ENCODE results near the gene PRRG4. TPM values are rescaled to one million over a fixed set of nuclear protein-coding genes. Genes with fewer than 3 reads are reported as not detected.
"Not testable (repeated sequence)": the region's sequence is repeated elsewhere in the genome, so short reads cannot be mapped to it uniquely, and the experiment has no call there.

PRRG4 gene
- total RNA-seq, 4 donors from 2014 or later, result 31.7 to 60.1 (median 45.1) TPM

- intact Hi-C loops (cut with DNase I), result no loop called here
- Histone ChIP-seq H3K9me3 (no peaks in the 10 kb centered on the region), H3K27ac (peak overlapping the region in 3 of 4 donors; percentile 25 to 42 (median 41)), H3K4me1 (peaks cover 3 to 30% (median 4%) of the 10 kb centered on the region in 3 donors), H3K4me3 (no peak overlapping the region), H3K36me3 (no peaks in the 10 kb centered on the region), H3K27me3 (no peaks in the 10 kb centered on the region)
- no peak for TF ChIP-seq CTCF (IDR thresholded peaks at IDR 0.05)
- no peak for TF ChIP-seq POLR2A (IDR thresholded peaks at IDR 0.05)
- no peak for DNase-seq
Observed at GRCh38 chr11:32820497-32820896, 9.2 kb upstream of the PRRG4 start.

GRCh38 chr11:32821517-32821916, 8.2 kb upstream of the PRRG4 start:
- DNase-seq, result no peak
- no peak for TF ChIP-seq CTCF (IDR thresholded peaks at IDR 0.05)
- TF ChIP-seq POLR2A (IDR thresholded peaks at IDR 0.05), result no peak
- Histone ChIP-seq H3K27me3 (no peaks in the 10 kb centered on the region), H3K4me1 (peaks cover 3 to 30% (median 4%) of the 10 kb centered on the region in 3 donors), H3K9me3 (no peaks in the 10 kb centered on the region), H3K4me3 (no peak overlapping the region), H3K36me3 (no peaks in the 10 kb centered on the region), H3K27ac (peak overlapping the region in 2 of 4 donors; percentile 25 to 41)
- intact Hi-C loops (cut with DNase I), result no loop called here

- Histone ChIP-seq H3K4me1 (peaks cover 3 to 30% (median 4%) of the 10 kb centered on the region in 3 donors), H3K9me3 (no peaks in the 10 kb centered on the region), H3K27me3 (no peaks in the 10 kb centered on the region), H3K27ac (peak overlapping the region in 2 of 4 donors; percentile 7 to 19), H3K4me3 (no peak overlapping the region), H3K36me3 (no peaks in the 10 kb centered on the region)
- intact Hi-C loops (cut with DNase I), result no loop called here
- TF ChIP-seq CTCF (IDR thresholded peaks at IDR 0.05) (no peak), POLR2A (IDR thresholded peaks at IDR 0.05) (no peak)
- DNase-seq, result no peak
- whole genome bisulfite sequencing, 2 donors, result 29 to 37% methylated on average over 5 of the region's 5 CpGs
Observed at GRCh38 chr11:32821917-32822560, 7.7 kb upstream of the PRRG4 start.

- DNase-seq; H3K27ac ChIP-seq; H3K36me3 ChIP-seq; intact Hi-C loops (cut with DNase I); H3K9me3 ChIP-seq; H3K27me3 ChIP-seq; H3K4me3 ChIP-seq: not testable (repeated sequence)
- H3K4me1 ChIP-seq, result peaks cover 0 to 25% (median 3%) of the 10 kb centered on the region in 3 donors
- 64 to 77% methylated on average over 3 of the region's 3 CpGs for WGBS, 2 donors
Observed at GRCh38 chr11:32823617-32824016, 6.1 kb upstream of the PRRG4 start.

GRCh38 chr11:32826113-32826512, 3.6 kb upstream of the PRRG4 start:
- peaks cover 0 to 39% (median 0%) of the 10 kb centered on the region in 3 donors for H3K4me1 ChIP-seq
- peaks cover 0 to 13% (median 0%) of the 10 kb centered on the region in 4 donors for H3K27me3 ChIP-seq
- no peak overlapping the region for H3K4me3 ChIP-seq
- 57 to 78% methylated on average over 3 of the region's 3 CpGs for WGBS, 2 donors
- H3K27ac ChIP-seq, result no peak overlapping the region
- H3K36me3 ChIP-seq, result no peaks in the 10 kb centered on the region
- no peak for DNase-seq
- H3K9me3 ChIP-seq, result no peaks in the 10 kb centered on the region
- no peak for TF ChIP-seq CTCF (IDR thresholded peaks at IDR 0.05)
- no peak for TF ChIP-seq POLR2A (IDR thresholded peaks at IDR 0.05)
- intact Hi-C loops (cut with DNase I), result no loop called here

- Histone ChIP-seq H3K27me3 (peaks cover 0 to 17% (median 0%) of the 10 kb centered on the region in 4 donors), H3K4me3 (no peak overlapping the region), H3K36me3 (peaks cover 0 to 8% (median 0%) of the 10 kb centered on the region in 3 donors), H3K4me1 (peaks cover 0 to 38% (median 0%) of the 10 kb centered on the region in 3 donors), H3K9me3 (no peaks in the 10 kb centered on the region), H3K27ac (no peak overlapping the region)
- no peak for DNase-seq
- WGBS, 2 donors, result 79 to 83% methylated on average over 1 of the region's 1 CpG
- TF ChIP-seq CTCF (IDR thresholded peaks at IDR 0.05) (no peak), POLR2A (IDR thresholded peaks at IDR 0.05) (no peak)
- intact Hi-C loops (cut with DNase I), result no loop called here
Observed at GRCh38 chr11:32827276-32827675, 2.5 kb upstream of the PRRG4 start.
